ENCODE data around the gene MAST1.
"Not testable (repeated sequence)": the region's sequence is repeated elsewhere in the genome, so short reads cannot be mapped to it uniquely, and the experiment has no call there.

The MAST1 gene

DNA sequence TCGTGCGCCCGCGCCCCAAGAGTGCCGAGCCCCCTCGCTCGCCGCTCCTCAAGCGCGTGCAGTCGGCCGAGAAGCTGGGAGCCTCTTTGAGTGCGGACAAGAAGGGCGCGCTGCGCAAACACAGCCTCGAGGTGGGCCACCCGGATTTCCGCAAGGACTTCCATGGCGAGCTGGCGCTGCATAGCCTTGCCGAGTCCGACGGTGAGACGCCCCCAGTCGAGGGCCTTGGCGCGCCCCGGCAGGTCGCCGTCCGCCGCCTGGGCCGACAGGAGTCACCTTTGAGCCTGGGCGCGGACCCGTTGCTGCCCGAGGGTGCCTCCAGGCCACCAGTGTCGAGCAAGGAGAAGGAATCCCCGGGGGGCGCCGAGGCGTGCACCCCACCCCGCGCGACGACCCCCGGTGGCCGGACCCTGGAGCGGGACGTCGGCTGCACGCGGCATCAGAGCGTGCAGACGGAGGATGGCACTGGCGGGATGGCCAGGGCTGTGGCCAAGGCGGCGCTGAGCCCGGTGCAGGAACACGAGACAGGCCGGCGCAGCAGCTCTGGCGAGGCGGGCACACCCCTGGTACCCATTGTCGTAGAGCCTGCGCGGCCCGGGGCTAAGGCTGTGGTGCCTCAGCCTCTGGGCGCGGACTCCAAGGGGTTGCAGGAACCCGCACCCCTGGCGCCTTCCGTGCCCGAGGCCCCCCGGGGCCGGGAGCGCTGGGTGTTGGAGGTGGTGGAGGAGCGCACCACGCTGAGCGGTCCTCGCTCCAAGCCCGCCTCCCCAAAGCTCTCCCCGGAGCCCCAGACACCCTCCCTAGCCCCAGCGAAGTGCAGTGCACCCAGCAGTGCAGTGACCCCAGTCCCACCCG, 35.8 kb downstream of the MAST1 start:
- no peak for DNase-seq

DNA sequence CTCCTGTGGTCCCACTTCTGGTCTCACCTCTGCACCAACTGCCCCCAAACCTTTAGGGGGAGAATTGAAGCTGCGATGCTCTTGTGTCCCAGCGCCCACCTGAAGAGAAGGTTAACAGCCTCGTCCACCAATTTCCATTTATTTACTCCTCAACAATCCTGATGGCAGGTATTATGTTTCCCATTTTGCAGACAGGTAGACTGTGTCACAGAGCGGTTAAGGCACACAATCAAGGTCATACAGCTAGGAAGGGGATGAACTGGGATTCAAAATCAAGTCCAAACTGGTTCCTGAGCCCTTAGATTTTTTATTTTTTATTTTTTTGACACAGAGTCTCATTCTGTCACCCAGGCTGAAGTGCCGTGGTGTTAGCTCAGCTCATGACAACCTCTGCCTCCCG, 36.8 kb downstream of the MAST1 start:
- DNase-seq: no peak

DNA sequence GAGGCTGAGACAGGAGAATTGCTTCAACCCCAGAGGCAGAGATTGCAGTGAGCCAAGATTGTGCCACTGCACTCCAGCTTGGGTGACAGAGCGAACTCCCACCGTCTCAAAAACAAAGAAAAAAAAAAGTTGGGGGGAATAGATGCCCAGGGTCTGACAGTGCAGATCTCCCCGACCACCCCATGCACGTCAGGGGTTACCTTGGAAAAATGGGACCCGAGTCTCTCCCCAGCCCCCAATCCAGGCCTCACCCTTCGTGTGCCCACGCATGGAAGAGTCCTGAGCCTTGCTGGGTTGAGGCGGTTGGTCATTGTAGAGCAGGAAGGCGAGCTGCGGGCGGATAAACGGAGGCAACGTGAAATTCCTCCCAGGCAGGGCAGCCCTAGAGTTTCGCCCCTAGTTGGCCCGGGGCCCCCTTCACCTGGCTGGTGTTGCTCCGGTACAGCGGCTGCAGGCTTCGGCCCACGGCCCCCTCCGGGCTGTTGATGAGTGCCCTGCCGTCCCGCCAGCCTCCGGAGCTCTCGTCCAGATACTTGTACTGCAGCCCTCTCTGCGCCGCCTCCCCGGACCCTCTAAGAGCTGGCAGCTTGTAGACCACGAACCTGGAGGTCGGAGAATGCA, 42.3 kb downstream of the MAST1 start:
- DNase-seq: no peak

GRCh38 chr19:12881172-12881808, 43.0 kb downstream of the MAST1 start, which contains the start of gene DNASE2:
DNASE2 (minus strand) TSS chr19:12881449; CDS start chr19:12881375, 74 bp downstream.
- DNase-seq: peak; percentile 90 to 92

- no peak for DNase-seq
These were observed 44.3 kb downstream of the MAST1 start for GRCh38 chr19:12882589-12882988.

DNA sequence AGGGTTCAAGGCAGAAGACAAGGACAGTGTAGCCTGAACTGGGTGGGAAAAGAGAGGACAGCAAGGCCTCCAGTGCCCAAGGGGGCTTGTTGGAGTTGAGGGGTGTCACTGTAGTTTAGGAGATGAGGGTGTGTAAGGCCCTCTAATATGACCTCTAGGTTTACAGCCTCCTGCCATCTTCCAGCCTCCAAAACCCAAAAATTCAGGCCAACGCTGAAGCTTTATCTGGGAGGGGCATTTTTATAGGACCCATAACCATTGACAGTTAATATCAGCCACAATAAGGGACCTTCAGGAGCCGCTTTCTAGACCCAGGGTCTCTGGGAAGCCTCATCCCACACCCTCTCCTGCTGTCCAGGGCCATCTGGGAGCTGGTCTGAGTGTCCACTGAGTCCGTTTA, 45.9 kb downstream of the MAST1 start:
- no peak for DNase-seq

GRCh38 chr19:12884627-12884925, 46.3 kb downstream of the MAST1 start:
- no peak for DNase-seq

DNA sequence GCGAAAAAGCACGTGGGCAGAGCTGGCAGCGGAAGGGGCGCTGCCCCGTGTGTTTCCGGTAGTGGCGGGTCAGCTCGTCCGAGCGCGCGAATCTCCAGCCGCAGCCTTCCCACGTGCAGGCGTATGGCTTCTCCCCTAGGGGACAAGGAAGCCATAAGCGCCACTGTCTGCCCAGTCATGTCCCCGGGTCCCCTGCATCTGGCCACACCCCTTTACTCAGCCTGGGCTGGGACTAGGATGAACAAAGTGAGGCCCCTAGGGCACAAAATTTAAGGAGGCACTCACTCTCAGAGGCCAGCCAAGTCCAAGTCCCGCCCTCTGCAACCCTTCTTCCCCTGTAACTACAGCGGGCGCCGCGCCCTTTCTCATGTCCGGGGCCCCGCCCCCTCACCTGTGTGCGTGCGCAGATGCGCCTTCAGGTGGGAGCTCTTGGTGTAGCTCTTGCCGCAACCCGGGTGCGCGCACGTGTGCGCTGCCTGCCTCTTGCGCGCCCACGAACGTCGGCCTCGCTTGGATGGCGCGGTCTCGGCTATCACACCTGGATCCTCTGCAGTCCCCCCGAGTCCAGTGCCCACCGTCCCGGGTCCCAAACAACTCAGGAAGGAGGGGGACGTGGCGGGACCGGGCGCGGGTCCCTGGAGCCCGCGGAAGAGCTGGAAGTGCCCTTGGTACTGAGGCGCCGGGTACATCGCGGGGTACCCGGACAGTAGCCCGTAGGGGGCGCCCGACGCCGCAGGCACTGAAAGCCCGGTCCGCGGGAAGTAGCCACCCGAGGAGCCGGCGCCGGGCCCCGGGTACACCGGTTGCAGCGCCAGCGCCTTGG, 46.8 kb downstream of the MAST1 start:
- DNase-seq: peak; percentile 89 to 92

DNA sequence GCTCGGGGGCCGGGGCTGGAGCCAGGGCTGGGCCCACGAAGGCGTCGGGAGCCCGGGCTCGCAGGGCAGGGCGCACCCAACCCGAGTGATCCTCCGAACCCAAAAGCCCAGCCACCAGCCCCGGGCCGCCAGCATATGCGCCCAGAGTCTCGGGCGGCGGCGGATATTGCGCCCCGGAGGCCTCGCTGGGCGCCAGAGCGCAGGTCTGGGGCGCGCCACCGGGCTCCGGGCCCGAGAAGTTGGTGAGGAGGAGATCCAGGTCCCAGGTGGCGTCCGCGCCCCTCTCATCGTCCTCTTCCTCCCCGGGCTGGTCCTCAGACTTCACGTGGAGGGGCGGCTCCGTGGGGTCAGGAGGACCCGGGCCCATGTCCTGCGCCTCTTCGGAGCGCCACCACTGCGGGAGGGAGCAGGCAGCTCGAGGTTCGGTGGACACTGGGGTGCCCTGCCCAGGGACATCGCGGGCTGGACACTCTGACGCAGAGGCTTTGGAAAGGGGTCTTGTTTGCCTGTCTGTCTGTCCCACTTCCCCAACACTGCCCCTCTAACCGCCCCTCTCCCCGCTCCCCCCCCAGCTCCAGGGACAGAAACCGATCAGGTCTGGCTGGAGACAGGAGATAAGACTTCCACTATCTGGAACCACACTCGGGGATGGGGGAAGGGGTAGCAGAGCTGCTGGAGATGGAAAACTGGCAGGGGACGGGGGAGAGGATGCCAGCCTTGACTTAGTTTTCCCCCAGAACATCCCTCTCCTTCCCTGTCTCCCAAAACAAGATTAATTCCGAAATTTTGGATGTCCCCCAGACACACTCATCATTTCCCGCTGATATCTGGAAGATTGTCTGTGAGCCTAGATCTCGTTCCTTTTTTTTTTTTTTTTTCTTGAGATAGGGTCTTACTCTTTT, 47.7 kb downstream of the MAST1 start:
- no peak for DNase-seq

DNA sequence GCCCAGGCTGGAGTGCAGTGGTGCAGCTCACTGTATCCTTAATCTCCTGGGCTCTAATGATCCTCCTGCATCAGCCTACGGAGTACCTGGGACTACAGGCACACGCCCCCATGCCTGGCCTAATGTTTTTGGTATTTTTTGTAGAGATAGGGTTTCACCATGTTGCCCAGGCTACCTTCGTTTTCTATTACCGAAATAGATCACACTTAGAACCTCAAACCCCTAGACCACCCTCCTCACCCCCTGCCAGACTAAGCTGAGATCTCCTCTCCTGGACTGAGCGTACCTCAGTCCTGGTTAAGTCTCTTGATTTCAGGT, 48.3 kb downstream of the MAST1 start:
- no peak for DNase-seq

DNA sequence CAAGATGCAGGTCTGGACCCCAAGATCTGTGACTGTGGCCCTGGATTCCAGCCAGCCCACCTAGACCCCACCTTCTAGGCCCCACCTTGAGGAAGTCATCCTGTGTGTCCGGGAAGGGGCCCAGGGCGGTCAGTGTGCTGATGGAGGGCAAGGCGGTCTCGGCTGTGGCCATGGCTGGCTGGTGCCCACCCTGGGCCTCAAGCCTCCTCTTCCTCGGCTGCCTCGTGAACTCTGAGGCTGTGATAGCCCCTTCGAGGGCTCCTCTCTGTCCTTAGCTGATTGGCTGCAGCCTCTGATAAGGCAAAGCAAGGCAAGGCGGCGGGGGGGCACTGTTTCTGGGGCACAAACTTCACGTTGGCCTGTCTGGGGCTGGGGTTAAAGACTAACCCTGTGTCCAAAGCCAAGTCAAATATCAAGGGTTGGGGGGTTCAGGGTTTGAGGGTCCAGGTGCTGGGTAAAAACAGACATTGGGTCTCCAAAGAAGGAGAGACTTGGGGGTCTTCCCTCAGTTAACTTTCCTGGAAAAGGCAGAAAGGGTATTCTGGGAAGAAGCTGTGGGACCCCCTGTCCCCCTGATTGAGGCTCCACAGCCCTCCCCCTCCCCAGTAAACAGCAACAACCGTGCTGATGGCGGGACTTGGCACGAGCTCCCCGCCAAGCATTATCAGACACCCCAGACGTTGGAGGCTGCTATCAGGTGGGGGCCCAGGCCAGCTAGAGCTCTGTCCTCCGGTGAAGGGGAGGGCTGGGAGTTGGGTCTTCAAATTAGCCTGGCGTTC, 48.8 kb downstream of the MAST1 start, which contains the start of gene KLF1:
Gene KLF1, minus strand, starts transcription at position 233 of the 779 bp plus-strand sequence. Its CDS starts 61 bp downstream, at position 172.
- DNase-seq: no peak

- no peak for DNase-seq
These were observed 49.8 kb downstream of the MAST1 start for GRCh38 chr19:12888006-12888603.

- DNase-seq: not testable (repeated sequence)
These were observed 52.0 kb downstream of the MAST1 start for GRCh38 chr19:12890299-12890786.

DNA sequence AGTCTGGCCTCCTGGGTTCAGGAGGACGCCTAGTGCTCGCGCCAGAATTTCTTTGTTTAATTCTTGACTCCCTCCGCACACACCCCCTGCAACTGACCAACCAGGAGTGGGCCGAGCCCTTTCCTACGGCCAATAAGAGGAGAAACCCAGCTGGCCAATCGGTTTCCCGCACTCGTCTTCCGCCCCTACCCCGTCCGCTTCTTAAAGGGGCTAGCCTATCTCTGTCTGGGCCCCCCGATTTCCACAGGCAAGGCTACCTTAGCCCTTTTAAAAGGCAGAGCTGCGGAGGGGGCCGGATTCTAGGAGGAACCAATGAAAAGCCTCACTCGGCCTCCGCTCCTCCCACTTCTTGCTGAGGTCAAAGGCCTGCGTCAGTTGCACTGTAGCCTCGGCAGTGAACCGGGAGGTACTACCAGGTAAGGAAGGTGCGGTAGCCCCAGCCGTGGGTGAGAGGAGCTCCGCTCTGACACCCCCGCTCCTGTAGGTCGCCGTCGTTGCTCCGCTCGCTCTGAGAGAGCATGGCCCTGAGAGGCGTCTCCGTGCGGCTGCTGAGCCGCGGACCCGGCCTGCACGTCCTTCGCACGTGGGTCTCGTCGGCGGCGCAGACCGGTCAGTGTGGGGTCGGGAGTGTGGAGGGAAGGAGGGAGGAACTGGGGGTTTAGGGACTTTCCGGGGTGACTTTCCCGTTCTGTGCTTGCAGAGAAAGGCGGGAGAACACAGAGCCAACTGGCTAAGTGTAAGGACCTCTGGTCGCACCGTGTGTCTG, 52.7 kb downstream of the MAST1 start, which contains the start of gene GCDH:
Gene GCDH, plus strand, starts transcription at position 374 of the 766 bp plus-strand sequence. Its CDS starts 145 bp downstream, at position 519.
- DNase-seq: peak; percentile 98

DNA sequence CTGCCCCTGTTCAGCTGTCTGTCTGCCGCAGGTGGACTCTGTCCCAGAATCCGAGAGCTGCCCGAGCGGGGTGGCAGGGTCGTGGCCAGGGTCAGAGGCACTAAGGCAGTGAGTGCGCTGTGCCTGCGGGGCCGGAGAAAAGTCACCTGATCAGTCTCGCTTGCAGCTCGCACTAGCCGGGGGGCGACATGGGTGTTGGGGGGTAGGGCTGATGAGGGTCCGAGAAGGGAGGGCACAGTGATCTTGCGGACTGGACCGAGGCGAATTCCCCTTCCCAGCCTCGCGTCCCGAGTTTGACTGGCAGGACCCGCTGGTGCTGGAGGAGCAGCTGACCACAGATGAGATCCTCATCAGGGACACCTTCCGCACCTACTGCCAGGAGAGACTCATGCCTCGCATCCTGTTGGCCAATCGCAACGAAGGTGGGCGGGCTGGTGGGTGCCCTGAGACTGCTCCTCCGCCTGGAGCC, 53.3 kb downstream of the MAST1 start:
- DNase-seq: no peak

DNA sequence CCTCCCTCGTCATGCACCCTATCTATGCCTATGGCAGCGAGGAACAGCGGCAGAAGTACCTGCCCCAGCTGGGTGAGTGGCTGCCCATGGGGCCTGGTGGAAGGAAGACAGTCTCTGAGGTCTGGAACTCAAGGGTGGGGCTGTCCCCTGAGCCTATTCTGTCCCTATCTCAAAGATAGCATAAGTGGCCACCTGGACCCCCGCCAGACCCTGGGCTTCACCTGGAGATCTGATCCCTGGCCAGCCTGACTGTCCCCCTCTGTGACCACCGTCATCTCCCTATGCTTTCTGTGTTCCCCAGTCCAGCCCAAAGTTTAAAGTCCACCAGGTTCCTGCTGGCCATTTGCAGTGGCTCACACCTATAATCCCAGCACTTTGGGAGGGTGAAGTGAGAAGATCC, 55.3 kb downstream of the MAST1 start:
- DNase-seq: no peak

DNA sequence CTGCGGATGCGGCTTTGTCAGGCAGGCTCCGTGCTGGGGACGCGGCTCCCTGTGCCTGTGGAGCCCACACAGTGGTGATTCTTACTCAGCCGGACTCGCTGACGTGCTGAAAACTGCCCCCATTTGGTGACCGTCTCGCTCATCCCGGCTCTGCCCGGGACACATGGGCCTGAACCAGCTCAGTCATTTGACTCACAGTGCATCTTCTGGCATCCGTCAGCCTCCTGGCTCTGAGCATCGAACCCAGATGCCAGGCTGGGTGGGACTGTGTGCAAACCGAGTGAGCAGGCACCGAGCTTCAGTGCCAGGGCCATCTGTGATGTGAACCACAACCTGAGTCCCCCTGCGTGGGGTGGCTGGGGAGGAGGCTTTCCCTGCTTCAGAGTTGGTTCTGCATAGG, 58.1 kb downstream of the MAST1 start:
- no peak for DNase-seq

- no peak for DNase-seq
These were observed 61.7 kb downstream of the MAST1 start for GRCh38 chr19:12899891-12900518.

GRCh38 chr19:12907166-12907565, 68.9 kb downstream of the MAST1 start:
- DNase-seq: no peak

Measured in CD4-positive, alpha-beta T cell treated with Interferon alpha-2 for 1 hour (primary cell).